T-helper 2 cell treated with Interferon-gamma antibody and Interleukin-4, amounts not matched to agents 100 ng/mL and 5 ng/mL, for 36 hours (primary cell): ENCODE data around the gene OTUD7B. TPM values are rescaled to one million over a fixed set of nuclear protein-coding genes. Genes with fewer than 3 reads are reported as not detected.
"Not testable (repeated sequence)": the region's sequence is repeated elsewhere in the genome, so short reads cannot be mapped to it uniquely, and the experiment has no call there.

Experiments
- intact Hi-C: fragments of 100-400 bp; cut with micrococcal nuclease; formaldehyde crosslinking; loops from one replicate; pipeline ENCODE4 v1.15.1; 2023
- total RNA-seq: library from RNA; stranded (reverse); gene quantifications from 2 replicates; pipeline ENCODE4 v1.2.3, GENCODE V29; 2022

Gene OTUD7B
- 9.0 and 11.9 TPM in 2 replicates for total RNA-seq

DNA sequence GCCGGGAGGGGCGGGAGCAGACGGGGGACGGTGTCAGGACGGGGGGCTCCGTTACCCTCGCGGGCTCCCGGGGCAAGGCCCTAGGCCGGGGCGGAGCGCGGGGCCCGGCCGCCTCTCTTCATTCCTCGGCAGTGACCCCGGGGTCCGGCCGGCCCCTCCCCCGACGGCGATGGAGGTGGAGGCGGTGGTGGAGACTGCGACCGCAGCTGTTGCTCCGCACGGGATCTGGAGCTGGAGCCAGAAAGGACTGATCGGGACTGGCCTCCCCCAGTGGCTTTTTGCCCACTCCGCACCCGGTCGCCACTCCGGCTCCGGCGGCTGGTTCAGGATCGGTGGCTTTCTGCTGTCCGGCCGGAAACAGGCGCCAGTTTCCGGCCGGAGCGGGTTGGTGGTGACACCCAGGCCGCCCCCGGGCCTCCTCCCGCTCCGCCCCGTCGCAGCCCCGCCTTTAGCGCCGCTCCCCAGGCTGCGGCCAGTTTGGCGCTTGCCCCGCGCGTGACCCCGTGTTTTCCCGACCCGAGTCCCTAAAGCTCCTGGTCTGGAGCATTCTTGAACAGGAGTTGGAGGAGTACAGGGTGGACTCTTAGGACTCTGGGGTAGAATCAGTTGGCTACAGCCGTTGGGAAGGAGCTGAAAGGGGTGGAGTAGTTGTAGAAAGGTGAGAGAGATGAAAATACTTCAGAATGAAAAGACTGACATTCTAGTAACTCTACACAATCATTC is at the start of gene OTUD7B:
OTUD7B (minus strand) TSS at position 334 of the 723 bp plus-strand sequence. CDS start 33,216 bp downstream, outside the sequence.
- intact Hi-C loops: loop anchor here (2.0 to 5.0 kb wide), 2 partner anchors 57 to 476 kb away; partner anchors contain the start of genes TARS2 and VPS45

DNA sequence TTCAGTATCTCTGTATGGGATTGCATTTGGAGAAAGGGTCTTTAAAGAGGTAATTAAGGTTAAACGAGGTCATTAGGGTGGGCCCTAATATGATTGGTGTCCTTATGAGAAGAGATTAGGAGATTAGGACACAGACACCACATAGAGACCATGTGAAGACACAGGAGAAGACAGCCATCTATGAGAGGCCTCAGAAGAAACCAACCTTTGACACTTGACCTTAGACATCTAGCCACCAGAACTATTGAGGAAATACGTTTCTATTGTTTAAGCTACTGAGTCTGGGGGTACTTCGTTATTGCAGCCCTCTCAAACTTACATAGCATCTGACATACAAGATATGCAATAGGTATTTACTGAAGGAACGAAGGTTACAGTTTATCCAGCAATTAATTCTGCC is 49.7 kb upstream of the OTUD7B start:
- intact Hi-C loops: no loop called here

DNA sequence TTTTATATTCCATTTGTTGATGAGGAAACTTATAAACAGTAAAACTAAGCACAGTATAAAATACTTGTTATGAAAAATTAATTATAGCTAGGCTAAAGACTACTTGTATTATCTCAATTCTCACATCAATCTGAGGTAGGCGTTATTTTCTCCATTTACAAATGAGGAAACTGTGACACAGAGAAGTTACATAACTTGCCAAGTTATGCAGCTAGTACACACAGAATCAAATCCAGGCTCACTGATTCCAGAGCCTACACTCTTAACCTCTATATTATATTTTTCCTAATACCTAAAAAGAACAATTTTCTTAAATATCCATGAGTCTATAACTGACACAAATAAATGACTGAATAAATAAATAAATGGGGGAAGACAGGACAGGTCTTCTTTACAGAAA is 45.9 kb upstream of the OTUD7B start:
- intact Hi-C loops: no loop called here

DNA sequence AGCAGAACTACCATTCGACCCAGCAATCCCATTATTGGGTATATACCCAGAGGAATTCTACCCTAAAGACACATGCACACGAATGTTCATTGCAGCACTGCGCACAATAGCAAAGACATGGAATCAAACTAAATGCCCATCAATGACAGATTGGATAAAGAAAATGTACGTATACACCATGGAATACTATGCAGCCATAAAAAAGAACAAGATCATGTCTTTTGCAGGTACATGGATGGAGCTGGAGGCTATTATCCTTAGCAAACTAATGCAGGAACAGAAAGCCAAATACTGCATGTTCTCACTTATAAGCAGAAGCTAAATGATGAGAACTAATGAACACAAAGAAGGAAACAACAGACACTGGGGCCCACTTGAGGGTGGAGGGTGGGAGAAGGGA is 45.0 kb upstream of the OTUD7B start:
- intact Hi-C loops: not testable (repeated sequence)

DNA sequence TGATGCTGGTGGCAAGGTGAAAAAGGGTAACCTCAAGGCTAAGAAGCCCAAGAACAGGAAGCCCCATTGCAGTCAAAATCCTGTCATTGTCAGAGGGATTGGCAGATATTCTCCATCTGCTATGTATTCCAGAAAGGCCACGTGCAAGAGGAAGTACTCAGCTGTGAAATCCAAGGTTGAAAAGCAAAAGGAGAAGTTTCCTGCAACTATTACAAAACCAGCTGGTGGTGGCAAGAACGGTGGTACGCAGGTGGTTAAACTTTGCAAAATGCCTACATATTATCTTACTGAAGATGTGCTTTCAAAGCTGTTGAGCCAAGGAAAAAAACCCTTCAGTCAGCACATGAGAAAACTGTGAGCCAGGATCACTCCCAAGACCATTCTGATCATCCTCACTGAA is 43.4 kb upstream of the OTUD7B start:
- intact Hi-C loops: no loop called here

DNA sequence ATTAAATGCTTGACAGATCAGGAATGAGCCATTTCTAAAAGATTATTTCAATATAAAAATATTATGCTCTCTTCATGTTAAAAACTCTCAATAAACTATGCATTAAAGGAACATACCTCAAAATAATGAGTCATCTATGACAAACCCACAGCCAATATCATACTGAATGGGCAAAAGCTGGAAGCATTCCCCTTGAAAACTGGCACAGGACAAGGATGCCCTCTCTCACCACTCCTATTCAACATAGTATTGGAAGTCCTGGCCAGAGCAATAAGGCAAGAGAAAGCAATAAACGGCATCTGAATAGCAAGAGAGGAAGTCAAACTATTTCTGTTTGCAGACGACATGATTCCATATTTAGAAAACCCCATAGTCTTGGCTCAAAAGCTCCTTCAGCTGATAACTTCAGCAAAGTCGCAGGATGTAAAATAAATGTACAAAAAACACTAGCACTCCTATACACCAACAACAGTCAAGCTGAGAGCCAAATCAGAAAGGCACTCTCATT is 41.4 kb upstream of the OTUD7B start:
- intact Hi-C loops: not testable (repeated sequence)

DNA sequence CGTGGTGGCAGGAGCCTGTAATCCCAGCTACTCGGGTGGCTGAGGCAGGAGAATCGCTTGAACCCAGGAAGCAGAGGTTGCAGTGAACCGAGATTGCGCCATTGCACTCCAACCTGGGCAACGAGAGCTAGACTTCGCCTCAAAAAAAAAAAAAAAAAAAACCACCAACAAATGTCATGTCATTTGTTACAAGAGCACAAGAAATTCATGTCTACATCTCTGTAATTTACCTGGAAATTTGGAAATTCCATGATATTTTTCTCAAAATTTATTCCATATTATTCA is 40.5 kb upstream of the OTUD7B start:
- intact Hi-C loops: no loop called here

DNA sequence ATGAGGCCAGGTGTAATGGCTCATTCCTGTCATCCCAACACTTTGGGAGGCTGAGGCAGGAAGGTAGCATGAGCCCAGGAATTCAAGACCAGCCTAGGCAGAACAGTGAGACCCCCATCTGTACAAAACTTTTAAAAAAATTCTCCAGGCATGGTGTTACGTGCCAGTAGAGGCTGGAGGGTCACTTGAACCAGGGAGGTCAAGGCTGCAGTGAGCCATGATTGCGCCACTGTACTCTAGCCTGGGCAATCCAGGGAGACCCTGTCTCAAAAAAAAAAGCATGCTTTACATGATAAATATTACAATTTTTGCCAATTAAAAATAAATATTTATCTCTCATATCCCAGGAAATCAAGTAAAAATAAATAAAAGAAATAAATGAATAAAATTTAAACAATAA is 39.4 kb upstream of the OTUD7B start:
- intact Hi-C loops: loop anchor here (1.0 kb wide), 2 partner anchors 88 to 162 kb away; no protein-coding TSS in a partner anchor

DNA sequence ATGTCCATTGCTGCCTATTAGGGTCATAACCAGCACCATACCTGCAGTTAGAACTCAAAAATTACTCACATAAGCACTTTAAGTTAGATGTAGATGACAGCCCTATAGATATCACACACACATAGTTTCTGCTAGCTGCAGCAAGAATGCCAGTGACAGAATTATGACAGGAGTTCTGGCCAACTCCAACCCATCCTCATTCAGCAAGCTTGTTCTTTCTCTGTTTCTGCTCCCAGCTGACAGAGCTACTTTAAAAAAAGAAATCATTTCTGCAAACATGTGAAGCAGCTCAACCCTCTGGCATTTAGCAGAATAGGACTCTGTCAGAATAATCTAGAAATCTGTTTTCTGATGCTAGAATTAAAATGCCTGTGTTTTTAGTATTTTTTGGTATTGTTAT is 23.8 kb upstream of the OTUD7B start:
- intact Hi-C loops: no loop called here

DNA sequence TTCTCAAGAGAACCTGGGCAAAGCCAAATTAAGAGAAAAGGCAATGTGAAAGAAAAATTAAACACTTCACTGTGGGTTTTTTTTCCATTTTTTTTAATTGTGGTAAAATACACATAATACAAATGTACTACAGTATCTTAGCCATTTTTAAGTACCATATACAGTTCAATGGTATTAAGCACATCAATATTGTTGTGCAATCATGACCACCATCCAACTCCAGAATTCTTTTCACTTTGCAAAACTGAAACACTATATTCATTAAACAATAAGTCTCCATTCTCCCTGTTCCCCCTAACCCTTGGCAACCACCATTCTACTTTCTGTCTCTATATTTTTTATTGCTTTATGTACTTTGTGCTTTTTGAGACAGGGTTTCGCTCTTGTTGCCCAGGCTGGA is 17.8 kb upstream of the OTUD7B start:
- intact Hi-C loops: no loop called here

DNA sequence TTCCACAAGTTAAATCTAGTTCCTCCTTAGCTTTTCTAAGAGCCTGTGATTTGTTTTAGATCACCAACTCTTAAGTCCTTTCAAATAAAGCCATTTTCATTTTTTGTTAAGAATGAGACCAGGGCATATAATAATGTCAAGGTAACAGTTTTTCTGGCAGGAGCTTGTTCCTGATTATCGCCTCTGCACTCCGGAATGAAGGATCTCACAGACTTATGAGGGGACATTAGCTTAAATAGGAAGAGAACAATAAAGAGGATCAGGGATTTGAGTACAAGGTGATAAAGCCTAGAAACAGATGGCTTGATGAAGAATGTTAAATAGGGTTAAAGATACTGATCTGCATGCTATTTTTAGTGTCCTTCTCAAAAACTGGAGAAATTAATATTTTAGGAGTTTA is 13.6 kb upstream of the OTUD7B start:
- intact Hi-C loops: no loop called here

DNA sequence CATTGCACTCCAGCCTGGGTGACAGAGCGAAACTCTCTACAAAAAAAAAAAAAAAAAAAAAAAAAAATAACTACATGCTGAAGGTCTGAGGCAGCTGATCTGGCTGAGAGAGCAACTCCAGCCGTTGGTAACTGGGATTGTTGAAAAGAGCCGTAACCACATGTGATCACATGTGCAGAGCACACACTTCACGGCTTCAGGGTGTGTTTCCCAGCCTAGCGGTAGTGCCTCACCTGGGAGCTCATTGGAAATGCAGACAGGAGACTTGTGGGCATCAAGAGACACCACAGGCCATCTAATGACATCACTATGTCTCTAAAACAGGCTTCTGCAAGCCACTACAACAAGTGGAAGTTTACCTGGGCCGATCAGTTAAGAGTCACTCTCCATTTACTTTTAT is 11.8 kb upstream of the OTUD7B start:
- intact Hi-C loops: no loop called here

DNA sequence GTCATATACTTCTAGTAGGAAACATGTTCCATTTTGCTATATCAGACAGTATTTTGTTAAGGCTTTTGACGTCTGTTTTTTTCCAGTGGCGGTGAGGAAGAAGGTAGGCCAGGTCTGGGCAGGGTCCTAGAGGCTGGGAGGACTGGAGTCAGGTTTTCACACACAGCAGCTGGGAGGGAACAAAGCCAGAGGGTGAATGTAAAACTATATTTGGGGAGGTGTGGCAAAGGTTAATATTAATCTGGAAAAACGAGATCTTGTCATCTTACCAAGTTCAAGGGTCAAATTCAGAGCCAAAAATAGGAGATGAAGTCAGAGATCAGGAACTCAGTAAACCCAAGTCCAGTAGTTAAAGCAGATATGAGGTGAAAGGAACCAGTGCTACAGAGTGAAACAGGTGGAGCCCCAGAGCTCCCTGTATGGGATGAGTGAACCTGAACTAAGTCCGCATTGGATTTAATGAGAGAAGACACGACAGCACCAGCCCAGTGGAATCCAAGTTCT is 10.7 kb upstream of the OTUD7B start:
- intact Hi-C loops: no loop called here

DNA sequence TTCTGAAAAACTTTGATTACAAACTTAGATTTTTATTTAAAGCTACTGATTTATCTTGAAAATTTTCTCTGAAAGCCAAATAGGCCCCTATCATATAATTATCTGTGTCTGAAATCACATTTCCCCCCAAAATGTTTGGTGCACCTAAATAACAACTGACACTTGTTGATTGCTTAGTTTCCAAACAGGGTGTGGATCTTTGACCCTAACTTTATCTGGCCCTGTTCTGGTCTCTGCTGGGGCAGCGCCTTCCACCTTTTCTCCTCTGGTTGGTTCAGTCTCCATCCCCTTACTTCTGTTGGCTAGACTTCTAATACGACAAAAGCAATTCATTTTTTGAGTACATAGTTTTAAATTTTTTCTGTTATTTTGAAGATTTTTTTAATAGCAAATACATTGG is 10.2 kb upstream of the OTUD7B start:
- intact Hi-C loops: no loop called here

DNA sequence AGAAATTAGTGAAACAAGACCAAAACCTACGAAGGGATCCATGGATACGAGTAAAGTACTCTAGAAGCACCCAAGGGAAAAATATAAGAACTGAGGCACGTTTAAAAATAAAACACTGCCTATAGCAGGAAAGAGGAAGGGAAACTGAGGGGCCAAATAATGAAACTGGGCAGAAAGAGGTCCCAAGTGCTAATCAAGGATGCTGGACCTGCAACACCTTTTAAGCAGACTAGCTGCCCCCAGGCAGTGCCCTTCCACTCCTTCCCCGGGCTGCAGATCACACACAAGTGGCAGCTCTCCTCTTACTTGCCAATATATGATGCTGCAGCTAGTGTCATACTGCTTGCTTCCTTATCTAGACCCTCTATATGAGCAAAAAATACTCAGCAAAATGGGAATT is 7.6 kb upstream of the OTUD7B start:
- intact Hi-C loops: no loop called here

DNA sequence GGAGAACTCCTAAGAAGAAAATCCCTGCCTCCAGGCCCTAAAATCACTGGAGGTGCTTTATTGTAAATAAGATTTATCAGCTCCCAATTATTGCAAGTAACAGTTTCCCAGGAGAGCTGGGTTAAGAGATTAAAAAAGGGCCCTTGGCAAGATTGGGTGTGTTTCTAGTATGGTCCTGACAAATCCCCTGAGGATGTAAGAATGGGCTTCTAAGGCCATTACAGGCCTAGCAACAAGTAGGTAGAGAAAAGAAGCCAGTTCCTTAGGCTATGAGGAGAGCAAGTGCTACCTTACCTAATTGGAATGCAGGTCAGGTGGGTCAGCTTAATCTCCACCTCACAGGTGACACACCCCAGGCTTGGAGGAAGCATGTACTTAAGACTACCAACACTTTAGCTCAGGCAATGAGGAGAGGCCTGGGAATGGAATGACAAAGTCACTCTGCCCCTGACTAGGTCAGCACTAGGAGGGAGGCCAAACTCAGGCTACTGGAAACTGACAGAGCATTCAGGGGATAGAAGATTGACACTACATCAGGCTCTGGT is 6.8 kb upstream of the OTUD7B start:
- intact Hi-C loops: no loop called here

DNA sequence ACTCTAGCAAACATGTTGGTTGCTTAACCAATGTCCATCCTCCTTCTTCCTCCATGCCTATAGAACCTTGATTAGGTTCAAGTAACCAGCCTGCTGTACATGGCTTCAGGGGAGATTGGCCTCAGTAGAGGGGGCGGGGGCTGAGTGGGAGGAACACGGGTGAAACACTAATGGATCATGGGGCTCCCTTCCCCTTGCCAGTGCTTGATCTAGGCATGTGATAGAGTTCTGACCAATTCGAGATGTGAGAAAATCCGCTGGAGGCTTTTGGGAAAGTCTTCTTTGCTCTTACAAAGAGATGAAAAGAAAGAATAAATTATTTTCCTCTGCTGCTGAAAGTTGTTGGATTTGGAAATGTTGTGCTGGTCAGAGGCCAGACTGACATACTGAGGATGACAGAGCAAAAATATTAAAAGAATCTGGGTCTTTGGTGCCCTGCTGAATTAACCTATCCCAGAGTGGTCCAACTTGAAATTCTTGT is 5.2 kb upstream of the OTUD7B start:
- intact Hi-C loops: no loop called here

DNA sequence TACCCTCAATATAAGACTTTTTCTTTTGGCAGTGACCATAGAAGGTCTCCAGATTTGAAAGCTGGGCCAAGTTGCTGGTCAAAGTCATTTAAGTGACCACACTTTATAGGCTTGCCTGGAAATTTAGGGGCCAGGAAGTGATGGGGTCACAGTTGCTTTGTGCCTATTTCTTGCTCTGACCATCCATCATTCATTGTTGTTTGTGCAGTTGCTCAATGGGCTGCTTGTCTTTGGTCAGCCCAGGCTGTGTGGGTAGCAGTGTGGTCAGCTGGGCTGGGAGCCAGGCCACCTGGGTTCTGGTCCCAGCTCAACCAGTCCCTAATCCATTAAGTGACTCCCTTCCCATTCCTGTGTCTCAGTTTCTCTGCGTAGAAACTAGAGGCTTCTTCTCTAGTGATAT is 2.1 kb upstream of the OTUD7B start:
- intact Hi-C loops: loop anchor here (5.0 kb wide), 1 partner anchor 55 kb away; the partner anchor contains the start of gene VPS45

DNA sequence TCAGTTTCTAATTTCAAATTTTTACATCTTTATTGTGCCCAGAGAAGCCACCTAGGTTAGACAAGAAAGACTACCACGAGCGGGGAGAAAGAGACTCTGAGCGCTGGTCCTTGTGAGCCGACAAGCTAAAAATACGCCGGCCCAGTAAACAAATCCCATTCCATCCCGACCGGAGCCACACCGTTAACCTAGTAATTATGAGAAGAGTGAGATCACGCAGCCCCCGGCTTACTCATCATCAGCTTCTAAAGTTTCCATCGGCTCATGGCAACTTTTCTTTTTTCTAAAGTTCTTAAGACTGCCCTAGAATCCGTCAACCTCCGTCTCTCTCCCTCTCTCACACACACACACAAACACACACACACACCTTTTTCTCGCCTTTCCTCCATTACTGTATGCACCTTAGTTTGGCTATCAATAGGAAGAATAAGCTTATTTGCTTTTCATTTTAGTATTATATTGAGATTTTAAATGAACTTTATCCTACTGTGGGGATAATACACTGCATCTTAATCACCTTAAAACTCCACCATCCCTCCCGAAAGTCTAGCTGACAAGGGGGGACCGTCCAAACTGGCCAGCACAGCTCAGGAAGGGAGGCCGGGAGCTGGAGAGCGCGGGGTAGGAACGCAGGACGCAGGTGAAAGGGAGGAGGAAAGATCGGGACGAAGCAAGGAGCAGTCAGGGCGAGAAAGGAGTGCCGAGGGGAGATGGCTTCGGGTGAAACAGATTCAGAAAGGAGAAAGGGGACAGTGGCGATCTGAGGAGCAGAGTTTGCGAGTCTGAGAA is 728 bp downstream of the OTUD7B start:
- intact Hi-C loops: loop anchor here (2.0 to 5.0 kb wide), 2 partner anchors 58 to 477 kb away; partner anchors contain the start of genes TARS2 and VPS45

DNA sequence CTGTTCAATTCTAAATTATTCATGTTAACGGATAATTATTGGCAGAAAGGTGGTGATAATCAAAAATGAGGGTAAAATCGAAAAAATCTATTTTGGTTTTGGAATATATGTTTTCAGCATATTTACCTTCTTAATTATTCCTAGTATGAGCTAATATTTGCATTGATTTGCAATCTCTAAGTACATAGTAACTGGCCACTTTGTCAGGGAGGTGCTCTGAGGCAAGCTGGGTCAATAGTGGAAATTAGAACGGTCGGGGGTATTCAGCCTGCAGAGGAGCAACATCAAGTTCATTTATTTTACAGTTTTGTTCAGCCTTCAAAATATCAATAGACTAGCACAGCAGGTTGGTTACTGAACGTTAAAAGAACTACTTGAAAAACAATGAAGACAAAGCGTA is 1.8 kb downstream of the OTUD7B start:
- intact Hi-C loops: no loop called here

DNA sequence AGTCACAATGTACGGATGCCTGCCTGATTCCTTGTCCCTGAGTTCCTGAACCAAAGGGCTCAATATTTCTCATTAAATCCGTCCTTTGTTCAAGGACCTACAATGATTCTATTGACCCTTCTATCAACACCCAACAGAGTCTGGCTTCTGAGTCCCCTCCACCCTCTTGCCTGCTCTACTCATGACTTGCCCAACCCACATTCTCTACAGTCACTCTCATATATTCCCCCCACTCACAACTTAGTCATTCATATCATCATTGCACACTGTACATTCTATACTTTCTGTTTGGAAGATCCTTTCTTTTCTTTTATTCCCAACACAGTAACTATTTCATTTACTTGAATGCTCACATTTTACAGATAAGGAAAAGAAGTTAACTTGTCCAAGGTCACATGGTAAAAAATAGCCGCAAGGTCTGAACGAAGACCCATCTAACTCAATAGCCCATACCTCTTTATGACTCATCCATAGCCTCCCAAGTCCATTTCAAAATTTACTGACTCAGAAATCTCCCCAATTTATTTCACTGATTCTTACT is 3.6 kb downstream of the OTUD7B start:
- intact Hi-C loops: no loop called here

DNA sequence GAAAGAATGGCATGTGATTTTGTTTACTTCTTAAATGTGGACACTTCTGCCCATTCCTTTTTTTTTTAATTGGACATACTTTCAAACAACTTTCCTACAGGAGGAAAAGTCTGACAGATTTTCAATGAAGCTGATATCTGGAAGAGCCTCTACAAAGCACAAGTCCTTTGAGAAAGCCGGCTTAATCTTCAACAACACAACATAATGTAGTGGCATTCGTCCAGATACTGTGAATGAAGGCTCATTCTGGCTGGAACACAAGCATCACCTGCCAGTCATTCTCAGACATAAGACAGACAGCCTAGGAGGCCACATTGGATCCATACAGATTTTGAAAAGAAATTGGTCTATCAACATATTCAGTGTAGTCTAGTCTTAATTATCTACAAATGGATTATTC is 4.9 kb downstream of the OTUD7B start:
- intact Hi-C loops: no loop called here
